Measurements from ENCODE around the gene LRRFIP1.
"Not testable (repeated sequence)": the region's sequence is repeated elsewhere in the genome, so short reads cannot be mapped to it uniquely, and the experiment has no call there.

The LRRFIP1 gene

DNA sequence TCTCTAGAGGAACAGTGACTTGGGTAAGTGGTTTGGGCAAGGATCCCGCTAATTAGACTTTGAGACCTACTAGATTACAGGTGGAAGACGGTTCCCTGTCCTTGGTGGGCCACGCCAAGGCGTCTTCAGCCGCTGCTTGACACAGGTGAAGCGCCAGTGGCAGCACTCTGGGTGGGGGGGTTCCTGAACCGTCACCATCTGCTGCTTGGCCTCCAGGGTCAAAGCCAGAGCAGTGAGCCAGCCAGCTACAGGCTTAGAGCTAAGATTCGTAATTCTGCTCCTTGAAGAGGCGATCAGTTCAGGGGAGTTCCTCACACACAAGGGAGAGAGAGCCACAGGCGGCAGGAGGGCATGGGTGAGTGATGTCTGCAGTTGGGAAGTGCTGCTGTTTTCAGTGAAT is 131.8 kb downstream of the LRRFIP1 start:
- H3K36me3 ChIP-seq (ENCODE audit: insufficient read depth, low read length), result peaks cover 79% of the 10 kb centered on the region
- H3K4me2 ChIP-seq (ENCODE audit: insufficient read depth, low read length), result no peak overlapping the region
- no peak for TF ChIP-seq EZH2 (IDR thresholded peaks at IDR 0.05; ENCODE audit: borderline replicate concordance, low read depth, low read length, severe bottlenecking)
- TF ChIP-seq, protein P1, sequence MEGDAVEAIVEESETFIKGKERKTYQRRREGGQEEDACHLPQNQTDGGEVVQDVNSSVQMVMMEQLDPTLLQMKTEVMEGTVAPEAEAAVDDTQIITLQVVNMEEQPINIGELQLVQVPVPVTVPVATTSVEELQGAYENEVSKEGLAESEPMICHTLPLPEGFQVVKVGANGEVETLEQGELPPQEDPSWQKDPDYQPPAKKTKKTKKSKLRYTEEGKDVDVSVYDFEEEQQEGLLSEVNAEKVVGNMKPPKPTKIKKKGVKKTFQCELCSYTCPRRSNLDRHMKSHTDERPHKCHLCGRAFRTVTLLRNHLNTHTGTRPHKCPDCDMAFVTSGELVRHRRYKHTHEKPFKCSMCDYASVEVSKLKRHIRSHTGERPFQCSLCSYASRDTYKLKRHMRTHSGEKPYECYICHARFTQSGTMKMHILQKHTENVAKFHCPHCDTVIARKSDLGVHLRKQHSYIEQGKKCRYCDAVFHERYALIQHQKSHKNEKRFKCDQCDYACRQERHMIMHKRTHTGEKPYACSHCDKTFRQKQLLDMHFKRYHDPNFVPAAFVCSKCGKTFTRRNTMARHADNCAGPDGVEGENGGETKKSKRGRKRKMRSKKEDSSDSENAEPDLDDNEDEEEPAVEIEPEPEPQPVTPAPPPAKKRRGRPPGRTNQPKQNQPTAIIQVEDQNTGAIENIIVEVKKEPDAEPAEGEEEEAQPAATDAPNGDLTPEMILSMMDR (IDR thresholded peaks at IDR 0.05; ENCODE audit: borderline replicate concordance, extremely low read depth, low read length, poor library complexity, severe bottlenecking), result no peak
- DNase-seq, result no peak
- no peaks in the 10 kb centered on the region for H3K79me2 ChIP-seq (ENCODE audit: insufficient read depth, low read length)
- no peak overlapping the region for H2AFZ ChIP-seq (ENCODE audit: low read depth, low read length)
- ATAC-seq (ENCODE audit: insufficient read depth, low read depth), result no peak
- no peak overlapping the region for H3K27ac ChIP-seq (ENCODE audit: low read length)
- no peaks in the 10 kb centered on the region for H3K9me3 ChIP-seq (ENCODE audit: insufficient read depth, low read length, severe bottlenecking)
- no peaks in the 10 kb centered on the region for H4K20me1 ChIP-seq (ENCODE audit: insufficient read depth, low read length)
- no peak overlapping the region for H3K9ac ChIP-seq (ENCODE audit: low read depth, low read length)
- no peaks in the 10 kb centered on the region for H3K4me1 ChIP-seq (ENCODE audit: insufficient read depth, low read length)
- no peaks in the 10 kb centered on the region for H3K27me3 ChIP-seq (ENCODE audit: insufficient read depth, low read length, poor library complexity)
- no peak overlapping the region for H3K4me3 ChIP-seq (ENCODE audit: low read depth in 1 of 2, low read length in 2 of 2)

DNA sequence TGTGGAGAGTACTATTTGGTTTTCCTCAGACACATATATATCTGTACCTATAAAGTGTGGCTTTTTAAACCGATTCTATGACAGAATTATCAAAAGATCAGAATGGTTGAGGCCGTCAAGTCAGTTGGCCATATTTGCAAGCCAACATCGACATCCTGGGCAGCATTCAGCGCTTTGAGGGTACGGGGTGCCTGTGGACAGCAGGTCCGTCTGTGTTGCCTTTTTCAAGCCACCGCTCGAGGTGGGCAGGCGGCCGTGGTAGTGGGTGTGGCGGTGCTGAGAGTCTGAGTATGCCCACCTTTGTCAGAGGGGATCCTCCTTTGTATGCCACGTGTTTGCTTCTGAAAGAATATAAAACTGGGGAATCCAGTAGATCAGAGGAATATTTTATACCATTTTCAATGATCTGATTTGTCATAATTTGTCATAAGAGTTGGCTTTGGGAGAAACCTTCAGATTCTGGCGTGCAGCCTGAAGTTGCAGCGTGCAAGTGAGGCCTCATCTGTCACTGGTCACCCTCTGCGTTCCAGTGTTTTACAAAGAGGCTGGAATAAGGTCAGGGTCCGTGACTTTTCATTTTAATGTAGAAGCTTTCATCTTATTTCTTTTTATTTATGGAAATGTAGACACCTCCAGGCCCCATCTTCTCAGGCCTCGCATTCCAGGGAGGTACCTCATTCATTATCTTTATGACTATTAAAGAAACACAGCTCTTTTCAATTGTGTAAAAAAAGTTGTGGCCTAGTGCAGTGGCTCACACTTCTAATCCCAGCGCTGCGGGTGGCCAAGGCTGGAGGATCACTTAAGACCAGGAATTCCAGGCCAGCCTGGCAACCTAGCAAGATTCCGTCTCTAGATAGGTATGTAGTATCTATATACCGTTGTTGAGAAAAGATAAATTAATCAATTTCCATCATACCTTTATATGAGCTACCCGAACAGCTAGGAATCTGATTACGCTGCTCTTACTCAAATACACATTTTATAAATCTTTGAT is 133.4 kb downstream of the LRRFIP1 start:
- DNase-seq, result no peak
- H3K4me1 ChIP-seq (ENCODE audit: insufficient read depth, low read length), result no peaks in the 10 kb centered on the region
- H3K9me3 ChIP-seq (ENCODE audit: insufficient read depth, low read length, severe bottlenecking), result no peaks in the 10 kb centered on the region
- H3K4me3 ChIP-seq (ENCODE audit: low read depth in 1 of 2, low read length in 2 of 2), result no peak overlapping the region
- ATAC-seq (ENCODE audit: insufficient read depth, low read depth), result no peak
- H2AFZ ChIP-seq (ENCODE audit: low read depth, low read length), result no peak overlapping the region
- no peak overlapping the region for H3K9ac ChIP-seq (ENCODE audit: low read depth, low read length)
- H3K27me3 ChIP-seq (ENCODE audit: insufficient read depth, low read length, poor library complexity), result no peaks in the 10 kb centered on the region
- H4K20me1 ChIP-seq (ENCODE audit: insufficient read depth, low read length), result no peaks in the 10 kb centered on the region
- no peak overlapping the region for H3K4me2 ChIP-seq (ENCODE audit: insufficient read depth, low read length)
- H3K27ac ChIP-seq (ENCODE audit: low read length), result no peak overlapping the region
- no peaks in the 10 kb centered on the region for H3K79me2 ChIP-seq (ENCODE audit: insufficient read depth, low read length)
- TF ChIP-seq, protein P1 (IDR thresholded peaks at IDR 0.05; ENCODE audit: borderline replicate concordance, extremely low read depth, low read length, poor library complexity, severe bottlenecking), result no peak
- no peak for TF ChIP-seq EZH2 (IDR thresholded peaks at IDR 0.05; ENCODE audit: borderline replicate concordance, low read depth, low read length, severe bottlenecking)
- H3K36me3 ChIP-seq (ENCODE audit: insufficient read depth, low read length), result peaks cover 66% of the 10 kb centered on the region

DNA sequence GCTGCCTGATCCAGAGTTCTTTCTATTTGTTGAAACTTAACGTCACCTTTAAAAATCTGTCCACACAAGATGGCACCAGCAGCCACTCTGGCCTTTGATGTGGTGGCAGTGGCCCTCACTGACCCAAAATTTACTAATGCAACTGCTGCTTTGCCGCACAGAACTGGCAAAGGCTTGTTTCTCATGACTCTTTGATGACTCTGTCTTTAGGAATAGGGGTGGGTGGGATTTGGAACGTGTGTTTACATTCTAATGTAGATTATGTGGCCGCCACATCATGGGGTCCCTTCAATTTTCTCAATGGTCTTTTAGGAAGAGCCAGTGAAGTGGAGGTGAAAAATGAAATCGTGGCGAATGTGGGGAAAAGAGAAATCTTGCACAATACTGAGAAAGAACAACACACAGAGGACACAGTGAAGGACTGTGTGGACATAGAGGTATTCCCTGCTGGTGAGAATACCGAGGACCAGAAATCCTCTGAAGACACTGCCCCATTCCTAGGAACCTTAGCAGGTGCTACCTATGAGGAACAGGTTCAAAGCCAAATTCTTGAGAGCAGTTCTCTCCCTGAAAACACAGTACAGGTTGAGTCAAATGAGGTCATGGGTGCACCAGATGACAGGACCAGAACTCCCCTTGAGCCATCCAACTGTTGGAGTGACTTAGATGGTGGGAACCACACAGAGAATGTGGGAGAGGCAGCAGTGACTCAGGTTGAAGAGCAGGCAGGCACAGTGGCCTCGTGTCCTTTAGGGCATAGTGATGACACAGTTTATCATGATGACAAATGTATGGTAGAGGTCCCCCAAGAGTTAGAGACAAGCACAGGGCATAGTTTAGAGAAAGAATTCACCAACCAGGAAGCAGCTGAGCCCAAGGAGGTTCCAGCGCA is 135.2 kb downstream of the LRRFIP1 start:
- not testable (repeated sequence) for DNase-seq; H3K4me2 ChIP-seq (ENCODE audit: insufficient read depth, low read length); H3K27me3 ChIP-seq (ENCODE audit: insufficient read depth, low read length, poor library complexity); H3K27ac ChIP-seq (ENCODE audit: low read length); H3K4me1 ChIP-seq (ENCODE audit: insufficient read depth, low read length); H4K20me1 ChIP-seq (ENCODE audit: insufficient read depth, low read length); H3K9me3 ChIP-seq (ENCODE audit: insufficient read depth, low read length, severe bottlenecking); H3K4me3 ChIP-seq (ENCODE audit: low read depth in 1 of 2, low read length in 2 of 2); H3K9ac ChIP-seq (ENCODE audit: low read depth, low read length); H2AFZ ChIP-seq (ENCODE audit: low read depth, low read length); ATAC-seq (ENCODE audit: insufficient read depth, low read depth); H3K79me2 ChIP-seq (ENCODE audit: insufficient read depth, low read length)
- H3K36me3 ChIP-seq (ENCODE audit: insufficient read depth, low read length), result peaks cover 59% of the 10 kb centered on the region

DNA sequence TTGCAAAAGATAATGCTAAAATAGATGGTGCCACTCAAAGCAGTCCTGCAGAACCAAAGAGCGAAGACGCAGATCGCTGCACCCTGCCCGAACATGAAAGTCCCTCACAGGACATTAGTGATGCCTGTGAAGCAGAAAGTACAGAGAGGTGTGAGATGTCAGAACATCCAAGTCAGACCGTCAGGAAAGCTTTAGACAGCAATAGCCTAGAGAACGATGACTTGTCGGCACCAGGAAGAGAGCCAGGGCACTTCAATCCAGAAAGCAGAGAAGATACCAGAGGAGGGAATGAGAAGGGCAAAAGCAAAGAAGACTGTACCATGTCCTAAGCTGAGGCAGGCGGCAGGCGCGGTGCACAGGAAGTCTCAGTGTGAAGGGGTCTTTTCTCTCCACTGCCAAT is 136.4 kb downstream of the LRRFIP1 start:
- DNase-seq (no peak), ATAC-seq (ENCODE audit: insufficient read depth, low read depth) (no peak)
- H4K20me1 ChIP-seq (ENCODE audit: insufficient read depth, low read length), result no peaks in the 10 kb centered on the region
- no peak overlapping the region for H3K4me3 ChIP-seq (ENCODE audit: low read depth in 1 of 2, low read length in 2 of 2)
- peaks cover 48% of the 10 kb centered on the region for H3K36me3 ChIP-seq (ENCODE audit: insufficient read depth, low read length)
- H2AFZ ChIP-seq (ENCODE audit: low read depth, low read length), result no peak overlapping the region
- H3K27ac ChIP-seq (ENCODE audit: low read length), result no peak overlapping the region
- H3K79me2 ChIP-seq (ENCODE audit: insufficient read depth, low read length), result no peaks in the 10 kb centered on the region
- no peaks in the 10 kb centered on the region for H3K4me1 ChIP-seq (ENCODE audit: insufficient read depth, low read length)
- H3K27me3 ChIP-seq (ENCODE audit: insufficient read depth, low read length, poor library complexity), result no peaks in the 10 kb centered on the region
- TF ChIP-seq, protein P1 (IDR thresholded peaks at IDR 0.05; ENCODE audit: borderline replicate concordance, extremely low read depth, low read length, poor library complexity, severe bottlenecking), result no peak
- no peak for TF ChIP-seq EZH2 (IDR thresholded peaks at IDR 0.05; ENCODE audit: borderline replicate concordance, low read depth, low read length, severe bottlenecking)
- H3K4me2 ChIP-seq (ENCODE audit: insufficient read depth, low read length), result no peak overlapping the region
- no peak overlapping the region for H3K9ac ChIP-seq (ENCODE audit: low read depth, low read length)
- no peaks in the 10 kb centered on the region for H3K9me3 ChIP-seq (ENCODE audit: insufficient read depth, low read length, severe bottlenecking)

DNA sequence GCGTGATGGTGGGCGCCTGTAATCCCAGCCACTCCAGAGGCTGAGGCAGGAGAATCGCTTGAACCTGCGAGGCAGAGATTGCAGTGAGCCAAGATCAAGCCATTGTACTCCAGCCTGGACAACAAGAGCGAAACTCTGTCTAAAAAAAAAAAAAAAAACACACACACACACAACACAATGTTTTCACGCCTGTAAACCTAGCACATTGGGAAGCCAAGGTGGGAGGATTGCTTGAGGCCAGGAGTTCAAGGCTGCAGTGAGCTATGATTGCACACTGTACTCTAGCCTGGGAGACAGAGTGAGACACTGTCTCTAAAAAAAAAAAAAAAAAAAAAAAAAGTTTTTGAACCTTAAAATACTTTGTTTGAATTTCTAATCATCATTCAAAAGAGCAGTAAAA is 137.7 kb downstream of the LRRFIP1 start:
- H2AFZ ChIP-seq (ENCODE audit: low read depth, low read length); H3K9me3 ChIP-seq (ENCODE audit: insufficient read depth, low read length, severe bottlenecking); H3K9ac ChIP-seq (ENCODE audit: low read depth, low read length); H3K27ac ChIP-seq (ENCODE audit: low read length); H4K20me1 ChIP-seq (ENCODE audit: insufficient read depth, low read length); H3K79me2 ChIP-seq (ENCODE audit: insufficient read depth, low read length); DNase-seq; H3K27me3 ChIP-seq (ENCODE audit: insufficient read depth, low read length, poor library complexity); H3K4me2 ChIP-seq (ENCODE audit: insufficient read depth, low read length); H3K4me1 ChIP-seq (ENCODE audit: insufficient read depth, low read length); ATAC-seq (ENCODE audit: insufficient read depth, low read depth); H3K4me3 ChIP-seq (ENCODE audit: low read depth in 1 of 2, low read length in 2 of 2): not testable (repeated sequence)
- H3K36me3 ChIP-seq (ENCODE audit: insufficient read depth, low read length), result peaks cover 44% of the 10 kb centered on the region
